KMS-11 (cell line): ENCODE results near the gene ANP32A.

Source experiments
- H2AFZ ChIP-seq: fragments of 200-600 bp; sonication (generic); 2 replicates; pipeline ENCODE4 v1.6.1; 2016; ENCODE audit warnings: antibody characterized with exemption, mixed run types, low read depth
- H3K27ac ChIP-seq: fragments of 200-600 bp; sonication (generic); 2 replicates; pipeline ENCODE4 v1.6.1; 2016; ENCODE audit warnings: mild to moderate bottlenecking, mixed run types
- H3K27me3 ChIP-seq: fragments of 200-600 bp; sonication (generic); 2 replicates; pipeline ENCODE4 v1.6.1; 2017; ENCODE audit warnings: mild to moderate bottlenecking, low read depth, mixed run types, moderate library complexity; ENCODE audit not compliant: insufficient read depth
- H3K36me3 ChIP-seq: fragments of 200-600 bp; sonication (generic); 2 replicates; pipeline ENCODE4 v1.6.1; 2017; ENCODE audit warnings: mild to moderate bottlenecking, mixed run types; ENCODE audit not compliant: insufficient read depth
- H3K4me1 ChIP-seq: fragments of 200-600 bp; sonication (generic); 2 replicates; pipeline ENCODE4 v1.6.1; 2016; ENCODE audit warnings: mild to moderate bottlenecking, low read depth, mixed run types; ENCODE audit not compliant: poor library complexity, severe bottlenecking
- H3K4me2 ChIP-seq: fragments of 200-600 bp; sonication (generic); 2 replicates; pipeline ENCODE4 v1.7.0; 2016; ENCODE audit warnings: mild to moderate bottlenecking, mixed run types
- H3K4me3 ChIP-seq: fragments of 200-600 bp; sonication (generic); IDR thresholded peaks from 2 replicates; pipeline ENCODE4 v1.6.1; 2017; ENCODE audit warnings: low read depth, low read length, mixed read lengths; ENCODE audit not compliant: insufficient read depth
- H3K79me2 ChIP-seq: fragments of 200-600 bp; sonication (generic); 2 replicates; pipeline ENCODE4 v1.6.1; 2016; ENCODE audit warnings: low read depth, mixed run types; ENCODE audit not compliant: insufficient read depth
- H3K9ac ChIP-seq: fragments of 200-600 bp; sonication (generic); 2 replicates; pipeline ENCODE4 v1.6.1; 2016; ENCODE audit warnings: mild to moderate bottlenecking, mixed run types
- H4K20me1 ChIP-seq: fragments of 200-600 bp; sonication (generic); 2 replicates; pipeline ENCODE4 v1.6.1; 2016; ENCODE audit warnings: mild to moderate bottlenecking, mixed run types; ENCODE audit not compliant: insufficient read depth
- TF ChIP-seq, protein P1 (sequence below): fragments of 200-600 bp; sonication (generic); conservative IDR thresholded peaks from 2 replicates; pipeline ENCODE4 v1.6.1; 2017; ENCODE audit warnings: low read depth, mild to moderate bottlenecking, antibody characterized with exemption, low read length, moderate library complexity, mixed read lengths

The ANP32A gene

DNA sequence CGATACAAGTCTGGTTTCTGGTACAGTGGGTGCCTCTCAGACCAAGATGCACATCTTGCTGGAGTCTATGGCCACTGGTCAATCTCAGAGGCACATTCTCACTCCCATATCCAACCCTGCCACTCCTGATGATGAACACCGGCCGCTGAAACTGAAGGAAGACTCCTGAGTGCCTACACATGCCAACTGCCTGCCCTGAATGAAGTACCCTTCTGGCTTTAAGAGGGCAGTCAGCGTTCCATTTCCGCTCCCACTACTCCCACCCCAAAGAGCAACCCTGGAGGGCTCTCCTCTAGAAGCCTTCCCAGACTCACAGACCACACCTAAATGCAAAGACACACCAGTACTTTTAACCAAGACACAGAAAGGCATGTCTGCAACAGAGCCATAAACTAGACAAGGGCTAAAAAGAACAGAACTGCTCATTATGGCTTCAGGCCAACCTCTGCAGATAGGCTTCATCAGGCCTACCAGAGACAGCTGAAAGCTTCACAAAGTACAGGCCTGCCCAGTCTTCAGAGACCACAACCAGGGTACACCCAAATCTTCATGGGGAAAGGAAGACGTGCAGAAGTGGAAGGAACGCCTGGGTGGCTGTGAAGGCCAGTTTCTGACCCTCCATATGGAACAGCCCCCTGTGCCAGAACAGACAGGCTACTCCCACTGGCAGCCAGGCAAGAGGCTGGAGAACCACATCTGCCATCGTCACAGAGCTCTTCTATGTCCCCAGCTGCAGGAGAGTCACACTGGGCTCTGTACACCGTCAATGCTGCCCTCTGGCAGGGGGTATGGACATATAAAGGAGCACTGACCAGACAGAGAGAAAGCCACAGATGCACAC lies 14.3 kb downstream of the ANP32A start:
- Histone ChIP-seq H3K27me3 (no peaks in the 10 kb centered on the region), H3K27ac (no peak overlapping the region), H3K36me3 (no peaks in the 10 kb centered on the region), H3K79me2 (peaks cover 100% of the 10 kb centered on the region), H2AFZ (no peak overlapping the region), H3K9ac (no peak overlapping the region), H3K4me3 (no peak overlapping the region), H4K20me1 (peaks cover 87% of the 10 kb centered on the region), H3K4me1 (peaks cover 87% of the 10 kb centered on the region), H3K4me2 (no peak overlapping the region)
- TF ChIP-seq, protein P1, sequence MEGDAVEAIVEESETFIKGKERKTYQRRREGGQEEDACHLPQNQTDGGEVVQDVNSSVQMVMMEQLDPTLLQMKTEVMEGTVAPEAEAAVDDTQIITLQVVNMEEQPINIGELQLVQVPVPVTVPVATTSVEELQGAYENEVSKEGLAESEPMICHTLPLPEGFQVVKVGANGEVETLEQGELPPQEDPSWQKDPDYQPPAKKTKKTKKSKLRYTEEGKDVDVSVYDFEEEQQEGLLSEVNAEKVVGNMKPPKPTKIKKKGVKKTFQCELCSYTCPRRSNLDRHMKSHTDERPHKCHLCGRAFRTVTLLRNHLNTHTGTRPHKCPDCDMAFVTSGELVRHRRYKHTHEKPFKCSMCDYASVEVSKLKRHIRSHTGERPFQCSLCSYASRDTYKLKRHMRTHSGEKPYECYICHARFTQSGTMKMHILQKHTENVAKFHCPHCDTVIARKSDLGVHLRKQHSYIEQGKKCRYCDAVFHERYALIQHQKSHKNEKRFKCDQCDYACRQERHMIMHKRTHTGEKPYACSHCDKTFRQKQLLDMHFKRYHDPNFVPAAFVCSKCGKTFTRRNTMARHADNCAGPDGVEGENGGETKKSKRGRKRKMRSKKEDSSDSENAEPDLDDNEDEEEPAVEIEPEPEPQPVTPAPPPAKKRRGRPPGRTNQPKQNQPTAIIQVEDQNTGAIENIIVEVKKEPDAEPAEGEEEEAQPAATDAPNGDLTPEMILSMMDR = no peak

DNA sequence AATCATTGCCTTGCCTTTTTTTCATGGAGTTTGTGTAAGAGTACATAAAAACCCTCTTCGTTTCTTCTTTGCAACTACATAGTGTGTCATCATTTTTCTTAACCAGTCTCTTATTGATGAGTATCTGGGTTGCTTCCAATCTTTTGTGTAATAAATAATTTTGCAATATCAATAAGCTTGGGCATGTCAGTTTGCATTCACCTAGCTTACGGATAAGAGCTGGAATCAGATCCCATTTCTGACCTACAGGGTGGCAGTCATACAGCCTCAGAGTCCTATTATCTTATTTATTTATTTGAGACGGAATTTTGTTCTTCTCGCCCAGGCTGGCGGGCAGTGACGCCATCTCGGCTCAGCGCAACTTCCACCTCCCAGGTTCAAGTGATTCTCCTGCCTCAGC lies 18.3 kb downstream of the ANP32A start:
- peaks cover 100% of the 10 kb centered on the region for H3K79me2 ChIP-seq
- H3K4me1 ChIP-seq = peaks cover 92% of the 10 kb centered on the region
- no peaks in the 10 kb centered on the region for H3K36me3 ChIP-seq
- peaks cover 57% of the 10 kb centered on the region for H4K20me1 ChIP-seq
- H3K4me3 ChIP-seq = no peak overlapping the region
- no peak overlapping the region for H2AFZ ChIP-seq
- H3K27me3 ChIP-seq = no peaks in the 10 kb centered on the region
- H3K9ac ChIP-seq = no peak overlapping the region
- peak overlapping the region; percentile 55; the same call in 1 of the 2 replicates for H3K4me2 ChIP-seq
- H3K27ac ChIP-seq = peak overlapping the region; percentile 53; the same call in 1 of the 2 replicates
- TF ChIP-seq, protein P1 = no peak

DNA sequence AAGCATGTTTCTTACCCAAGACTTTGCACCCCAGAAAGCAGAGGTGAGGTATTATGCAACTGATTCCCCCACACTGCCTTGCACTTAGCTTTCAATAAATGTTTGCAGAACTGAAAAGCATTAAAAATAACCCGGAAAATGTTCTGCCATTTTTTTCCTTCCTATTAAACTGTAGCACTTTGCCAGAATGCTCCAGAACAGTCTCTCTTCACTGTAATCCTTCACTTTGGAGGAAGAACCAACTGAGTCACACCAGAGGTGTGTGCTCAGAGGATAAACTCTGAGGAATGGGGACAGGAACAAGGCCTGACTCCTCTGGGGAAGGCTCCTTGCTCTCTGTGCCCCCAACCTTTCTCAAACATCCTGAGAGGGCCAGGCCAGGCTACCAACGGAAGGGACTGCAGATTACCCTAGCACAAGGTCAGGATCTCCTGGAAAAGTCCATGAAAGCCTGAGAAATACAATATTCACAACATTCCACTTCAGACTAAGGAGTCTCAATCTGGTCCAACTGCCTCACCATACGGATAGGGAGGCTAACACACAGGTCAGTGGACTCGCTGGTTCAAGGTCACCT lies 19.0 kb downstream of the ANP32A start:
- Histone ChIP-seq H3K27me3 (no peaks in the 10 kb centered on the region), H2AFZ (no peak overlapping the region), H3K79me2 (peaks cover 98% of the 10 kb centered on the region), H4K20me1 (peaks cover 51% of the 10 kb centered on the region), H3K9ac (no peak overlapping the region; the same call in 1 of the 2 replicates), H3K4me3 (no peak overlapping the region), H3K36me3 (no peaks in the 10 kb centered on the region), H3K4me1 (peaks cover 94% of the 10 kb centered on the region), H3K27ac (peak overlapping the region; percentile 53), H3K4me2 (peak overlapping the region; percentile 55)
- TF ChIP-seq, protein P1 = no peak

DNA sequence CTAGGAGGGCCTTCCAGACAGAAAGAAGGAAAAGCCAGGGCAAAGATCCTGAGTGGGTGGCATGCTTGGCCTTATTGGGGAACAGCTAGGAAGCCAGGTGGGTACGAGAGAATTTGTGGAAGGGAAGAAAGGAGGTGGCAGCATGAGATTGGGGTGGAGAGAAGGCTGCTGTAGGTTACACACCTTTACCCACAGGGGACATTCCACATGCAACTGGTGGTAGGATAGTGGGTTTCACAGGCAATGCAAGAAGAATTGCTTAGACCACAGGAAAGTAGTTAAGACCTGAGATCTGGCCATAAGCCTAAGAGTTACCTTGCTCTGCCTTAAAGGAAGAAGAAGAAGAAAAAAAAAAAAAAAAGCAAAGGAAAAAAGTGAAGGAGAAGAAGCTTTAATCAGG lies 19.8 kb downstream of the ANP32A start:
- Histone ChIP-seq H3K4me2 (peak overlapping the region; percentile 55; the same call in 1 of the 2 replicates), H3K4me1 (peaks cover 96% of the 10 kb centered on the region), H4K20me1 (peaks cover 43% of the 10 kb centered on the region), H3K9ac (no peak overlapping the region; the same call in 1 of the 2 replicates), H3K4me3 (no peak overlapping the region), H3K27me3 (no peaks in the 10 kb centered on the region), H3K27ac (peak overlapping the region; percentile 53; the same call in 1 of the 2 replicates), H2AFZ (no peak overlapping the region), H3K36me3 (no peaks in the 10 kb centered on the region), H3K79me2 (peaks cover 98% of the 10 kb centered on the region)
- TF ChIP-seq, protein P1 = no peak
